Astrocyte (in vitro differentiated cells and primary cell): Measurements from ENCODE around the gene SLC25A22. TPM values are rescaled to one million over a fixed set of nuclear protein-coding genes. Genes with fewer than 3 reads are reported as not detected.

ENCODE experiments used
- DNase-seq: peaks from one replicate; pipeline ENCODE4 v3.0.0-alpha.2; 2010; ENCODE audit warnings: low read depth
- FAIRE-seq: peaks from 2 replicates; lab custom pipeline; 2011; peaks lifted over from hg19 to GRCh38; lab: Jason Lieb, UNC
- H2AFZ ChIP-seq: 2 replicates; pipeline ENCODE4 v1.6.0; 2012; ENCODE audit warnings: low read depth, low read length, inconsistent platforms
- H3K27ac ChIP-seq: 2 replicates; pipeline ENCODE4 v1.5.1; 2011; ENCODE audit warnings: low read depth, low read length, inconsistent platforms
- H3K27me3 ChIP-seq: 2 replicates; pipeline ENCODE4 v1.6.0; 2011; ENCODE audit warnings: low read length, inconsistent platforms; ENCODE audit not compliant: insufficient read depth
- H3K36me3 ChIP-seq: 2 replicates; pipeline ENCODE4 v1.5.1; 2011; ENCODE audit warnings: low read length, inconsistent platforms; ENCODE audit not compliant: insufficient read depth
- H3K4me1 ChIP-seq: 2 replicates; pipeline ENCODE4 v1.5.1; 2011; ENCODE audit warnings: low read length, inconsistent platforms; ENCODE audit not compliant: insufficient read depth
- H3K4me2 ChIP-seq: 2 replicates; pipeline ENCODE4 v1.6.0; 2012; ENCODE audit warnings: low read length, inconsistent platforms
- H3K4me3 ChIP-seq: 2 replicates; pipeline ENCODE4 v1.5.1; 2011; ENCODE audit warnings: low read depth, mild to moderate bottlenecking, low read length, inconsistent platforms; ENCODE audit not compliant: insufficient read depth
- H3K79me2 ChIP-seq: 2 replicates; pipeline ENCODE4 v1.6.0; 2012; ENCODE audit warnings: mild to moderate bottlenecking, low read length, inconsistent platforms; ENCODE audit not compliant: insufficient read depth
- H3K9ac ChIP-seq: 2 replicates; pipeline ENCODE4 v1.6.0; 2012; ENCODE audit warnings: mild to moderate bottlenecking, low read length, inconsistent platforms
- H3K9me3 ChIP-seq: 2 replicates; pipeline ENCODE4 v1.5.1; 2012; ENCODE audit warnings: low read depth, mild to moderate bottlenecking, low read length, inconsistent platforms; ENCODE audit not compliant: insufficient read depth
- H4K20me1 ChIP-seq: 2 replicates; pipeline ENCODE4 v1.6.0; 2012; ENCODE audit warnings: low read length, inconsistent platforms; ENCODE audit not compliant: insufficient read depth
- H3K27ac Mint-ChIP-seq: one replicate; pipeline ENCODE4 v1.8.0; 2021; ENCODE audit warnings: mild to moderate bottlenecking, mixed read lengths; ENCODE audit not compliant: unreplicated experiment
- H3K27me3 Mint-ChIP-seq: one replicate; pipeline ENCODE4 v1.8.0; 2021; ENCODE audit warnings: low read depth, mixed read lengths; ENCODE audit not compliant: unreplicated experiment
- H3K36me3 Mint-ChIP-seq: one replicate; pipeline ENCODE4 v1.8.0; 2021; ENCODE audit warnings: low read depth, mixed read lengths; ENCODE audit not compliant: unreplicated experiment
- H3K4me1 Mint-ChIP-seq: one replicate; pipeline ENCODE4 v1.8.0; 2021; ENCODE audit warnings: low read depth, mixed read lengths; ENCODE audit not compliant: unreplicated experiment
- H3K4me3 Mint-ChIP-seq: one replicate; pipeline ENCODE4 v1.8.0; 2021; ENCODE audit warnings: mild to moderate bottlenecking, moderate library complexity, mixed read lengths; ENCODE audit not compliant: unreplicated experiment
- H3K9me3 Mint-ChIP-seq: one replicate; pipeline ENCODE4 v1.8.0; 2021; ENCODE audit warnings: mild to moderate bottlenecking, mixed read lengths; ENCODE audit not compliant: unreplicated experiment
- CTCF ChIP-seq: IDR thresholded peaks from 2 replicates; pipeline ENCODE4 v1.5.1; 2011; ENCODE audit warnings: low read depth, mild to moderate bottlenecking, inconsistent platforms, low read length, moderate library complexity; ENCODE audit not compliant: insufficient read depth
- EZH2 ChIP-seq: IDR thresholded peaks from 2 replicates; pipeline ENCODE4 v1.6.1; 2012; ENCODE audit warnings: mild to moderate bottlenecking, low read length, inconsistent platforms; ENCODE audit not compliant: insufficient read depth
- total RNA-seq: library from RNA; stranded (reverse); gene quantifications from 2 replicates; pipeline ENCODE4 v1.2.1, GENCODE V29; 2021

SLC25A22 gene
- total RNA-seq, 1 donor from 2014 or later = 21.4 TPM

DNA sequence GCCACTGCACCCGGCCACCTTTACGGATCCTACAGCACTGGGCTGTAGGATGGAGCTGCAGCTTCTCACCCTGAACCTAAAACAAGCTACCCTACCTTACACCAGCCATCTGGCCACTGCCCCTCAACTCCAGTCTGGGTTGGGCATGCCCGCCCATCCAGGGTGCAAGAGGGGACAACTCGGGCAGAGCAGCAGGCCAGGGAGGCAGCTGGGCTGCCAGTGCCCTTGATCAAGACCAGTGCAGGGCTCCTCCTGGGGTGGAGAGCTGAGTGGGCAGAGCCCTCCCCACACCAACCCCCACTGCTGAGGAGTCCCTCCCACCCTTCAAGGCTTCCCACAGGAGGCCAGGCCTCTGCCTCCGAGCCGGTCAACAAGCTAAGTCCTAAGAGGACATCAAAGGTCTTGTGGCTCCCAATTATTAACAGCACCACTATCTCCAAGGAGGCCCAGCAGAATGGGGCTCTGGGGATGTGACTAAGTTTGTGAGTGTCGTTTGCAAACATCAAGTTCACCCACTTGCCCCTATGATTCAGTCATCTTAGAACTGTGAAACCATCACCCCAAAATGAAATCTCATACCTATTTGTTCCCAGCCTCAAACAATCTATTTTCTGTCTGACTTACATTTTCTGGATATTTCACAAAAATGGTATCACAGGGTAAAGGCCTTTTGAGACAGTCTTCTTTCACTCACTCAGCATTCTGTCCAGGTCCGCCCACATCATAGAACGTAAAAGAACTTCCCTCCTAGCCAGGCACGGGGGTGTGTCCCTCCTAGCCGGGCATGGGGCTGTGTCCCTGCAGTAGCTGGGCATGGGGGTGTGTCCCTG is 31.8 kb downstream of the SLC25A22 start:
- Mint-ChIP-seq H3K36me3 (peaks cover 4% of the 10 kb centered on the region), H3K27me3 (no peaks in the 10 kb centered on the region), H3K4me3 (no peak overlapping the region), H3K4me1 (peaks cover 8% of the 10 kb centered on the region), H3K27ac (peak overlapping the region; percentile 36), H3K9me3 (no peaks in the 10 kb centered on the region)
- FAIRE-seq (no peak), DNase-seq (no peak)
- H3K4me2 ChIP-seq = no peak overlapping the region
- H2AFZ ChIP-seq = no peak overlapping the region
- H3K9ac ChIP-seq = no peak overlapping the region
- peaks cover 14% of the 10 kb centered on the region for H3K36me3 ChIP-seq
- H4K20me1 ChIP-seq = peaks cover 71% of the 10 kb centered on the region
- no peak overlapping the region for H3K4me3 ChIP-seq
- peaks cover 7% of the 10 kb centered on the region for H3K4me1 ChIP-seq
- H3K27ac ChIP-seq = no peak overlapping the region
- no peaks in the 10 kb centered on the region for H3K9me3 ChIP-seq
- no peaks in the 10 kb centered on the region for H3K27me3 ChIP-seq
- H3K79me2 ChIP-seq = peaks cover 14% of the 10 kb centered on the region
- TF ChIP-seq CTCF (no peak), EZH2 (no peak)

DNA sequence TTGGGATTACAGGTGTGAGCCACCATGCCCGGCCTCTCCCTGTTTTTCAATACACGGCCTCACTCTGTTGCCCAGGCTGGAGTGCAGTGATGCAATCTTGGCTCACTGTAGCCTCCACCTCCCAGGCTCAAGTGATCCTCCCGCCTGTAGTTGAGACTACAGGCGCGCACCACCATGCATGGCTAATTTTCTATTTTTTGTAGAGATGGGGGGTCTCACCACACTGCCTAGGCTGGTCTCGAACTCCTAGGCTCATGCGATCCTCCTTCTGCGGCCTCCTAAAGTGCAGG is 32.3 kb downstream of the SLC25A22 start:
- Histone ChIP-seq H3K36me3 (peaks cover 14% of the 10 kb centered on the region), H2AFZ (no peak overlapping the region), H3K4me1 (peaks cover 7% of the 10 kb centered on the region), H3K4me3 (no peak overlapping the region), H3K9me3 (no peaks in the 10 kb centered on the region), H3K27me3 (no peaks in the 10 kb centered on the region), H4K20me1 (peaks cover 66% of the 10 kb centered on the region), H3K27ac (no peak overlapping the region), H3K4me2 (no peak overlapping the region), H3K9ac (no peak overlapping the region), H3K79me2 (peaks cover 8% of the 10 kb centered on the region)
- FAIRE-seq = no peak
- Mint-ChIP-seq H3K27me3 (no peaks in the 10 kb centered on the region), H3K4me3 (no peak overlapping the region), H3K27ac (peak overlapping the region; percentile 41), H3K9me3 (no peaks in the 10 kb centered on the region), H3K36me3 (peaks cover 4% of the 10 kb centered on the region), H3K4me1 (peaks cover 8% of the 10 kb centered on the region)
- TF ChIP-seq CTCF (no peak), EZH2 (no peak)
- no peak for DNase-seq
